MCF 10A (cell line): ENCODE results near the gene ATG14. TPM values are rescaled to one million over a fixed set of nuclear protein-coding genes. Genes with fewer than 3 reads are reported as not detected.

Experiments
- BruUV-seq: library from RNA; stranded (reverse); fragments of 400-500 nt; replicated peaks from 2 replicates; lab custom pipeline; 2021; lab: Mats Ljungman, UMichigan
- CTCF ChIA-PET: fragments of 300-600 bp; sonication (Branson Sonifier 250); formaldehyde crosslinking; extraction: SDS; loops from one replicate; lab custom pipeline; 2021; ENCODE audit warnings: antibody characterized with exemption, inconsistent platforms; lab: Yijun Ruan, JAX
- POLR2A ChIA-PET: fragments of 300-600, 350-650 bp; sonication (Branson Sonifier 250); formaldehyde crosslinking; extraction: SDS; loops from one replicate; lab custom pipeline; 2020; ENCODE audit warnings: antibody characterized with exemption, inconsistent platforms; lab: Yijun Ruan, JAX
- DNase-seq: peaks from one replicate; pipeline ENCODE4 v3.0.0-alpha.2; 2018; ENCODE audit not compliant: unreplicated experiment
- H3K27ac Mint-ChIP-seq: one replicate; pipeline ENCODE4 v1.8.0; 2022; ENCODE audit warnings: mild to moderate bottlenecking, low read depth, mixed read lengths; ENCODE audit not compliant: unreplicated experiment
- H3K27me3 Mint-ChIP-seq: one replicate; pipeline ENCODE4 v1.8.0; 2022; ENCODE audit warnings: mixed read lengths; ENCODE audit not compliant: insufficient read depth, unreplicated experiment
- H3K36me3 Mint-ChIP-seq: one replicate; pipeline ENCODE4 v1.8.0; 2022; ENCODE audit warnings: mild to moderate bottlenecking, moderate library complexity, mixed read lengths; ENCODE audit not compliant: insufficient read depth, unreplicated experiment
- H3K4me1 Mint-ChIP-seq: one replicate; pipeline ENCODE4 v1.8.0; 2022; ENCODE audit warnings: mixed read lengths; ENCODE audit not compliant: insufficient read depth, unreplicated experiment
- H3K4me3 Mint-ChIP-seq: one replicate; pipeline ENCODE4 v1.8.0; 2022; ENCODE audit warnings: mild to moderate bottlenecking, moderate library complexity, mixed read lengths; ENCODE audit not compliant: unreplicated experiment
- H3K9me3 Mint-ChIP-seq: one replicate; pipeline ENCODE4 v1.8.0; 2022; ENCODE audit warnings: mixed read lengths; ENCODE audit not compliant: unreplicated experiment
- intact Hi-C: fragments of 100-400 bp; cut with micrococcal nuclease; formaldehyde crosslinking; loops from 2 replicates; pipeline ENCODE4 v1.14.1; 2022
- total RNA-seq: library from RNA; stranded (reverse); gene quantifications from 2 replicates; pipeline ENCODE4 v1.2.3, GENCODE V29; 2022
- TF ChIP-seq, protein P1 (sequence below): fragments of 200-600 bp; IDR thresholded peaks from one replicate; pipeline ENCODE4 v1.8.0; 2022; ENCODE audit warnings: antibody characterized with exemption, mild to moderate bottlenecking; ENCODE audit not compliant: unreplicated experiment

Gene ATG14
- total RNA-seq, 1 experiment from 2014 or later: 6.6 TPM

DNA sequence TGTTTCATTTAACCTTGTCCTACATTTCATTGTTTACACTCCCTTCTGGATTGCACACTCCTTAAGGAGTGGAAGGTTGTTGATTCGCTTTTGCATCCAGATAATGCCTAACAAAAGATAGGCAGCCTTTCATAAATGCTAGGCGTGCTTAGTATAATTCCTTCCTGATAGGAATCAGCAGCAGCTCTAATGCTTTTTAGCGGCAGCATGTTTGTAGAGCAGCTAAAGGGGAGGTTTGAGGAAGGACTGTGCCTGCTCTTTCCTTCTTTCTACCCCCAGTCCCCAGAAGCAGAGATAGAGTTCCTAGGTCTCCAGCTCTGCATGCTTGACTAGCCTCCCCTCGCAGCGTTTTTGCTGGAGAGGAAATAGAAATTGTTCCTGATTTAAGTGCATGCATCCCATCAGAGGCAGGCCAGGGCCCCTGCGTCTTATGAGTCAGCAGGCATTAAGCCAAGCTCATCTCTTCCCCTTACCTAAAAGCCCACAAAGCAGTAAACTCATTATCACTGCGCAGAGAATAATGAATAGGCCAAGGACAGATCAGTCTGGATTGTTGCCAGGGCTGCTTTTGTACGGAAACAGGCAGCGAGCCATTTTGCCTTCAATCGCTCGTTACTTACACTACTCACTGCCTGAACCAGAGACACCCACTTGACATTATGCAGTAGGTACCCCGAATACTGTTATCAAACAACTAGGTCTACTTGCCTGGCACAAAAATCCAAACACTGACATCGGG is 42.8 kb upstream of the ATG14 start:
- CTCF ChIA-PET: interaction anchor here (1.1 to 2.0 kb wide), 4 partner anchors 8 to 1036 kb away, joined by 3 to 6 read pairs (median 4); no protein-coding TSS in a partner anchor

DNA sequence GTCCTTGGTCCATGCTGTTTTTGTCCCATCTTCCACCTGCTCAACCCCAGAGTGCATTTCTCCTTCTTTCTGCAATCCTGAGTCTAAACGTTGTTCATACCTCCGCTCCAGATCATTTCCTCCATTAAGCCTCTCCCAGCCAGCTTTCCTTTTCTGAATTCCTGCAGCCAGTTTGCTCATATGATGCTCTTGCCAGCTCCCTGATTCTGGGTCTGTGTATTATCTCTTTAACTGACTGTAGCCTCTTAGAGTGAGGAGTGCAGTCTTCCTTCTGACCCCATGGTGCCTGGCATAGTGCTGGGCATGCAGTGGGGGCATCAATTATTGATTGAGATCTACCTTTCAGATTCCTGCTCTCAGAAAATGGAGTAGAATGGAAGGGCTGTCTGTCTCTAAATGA is 40.3 kb upstream of the ATG14 start:
- ChIA-PET POLR2A (interaction anchor here (0.6 to 0.8 kb wide), 2 partner anchors 104 to 129 kb away, joined by 3 read pairs; no protein-coding TSS in a partner anchor), CTCF (interaction anchor here (0.6 to 0.7 kb wide), 2 partner anchors 104 to 106 kb away, joined by 3 to 4 read pairs; no protein-coding TSS in a partner anchor)
- Mint-ChIP-seq H3K27ac (no peak overlapping the region), H3K36me3 (peaks cover 17% of the 10 kb centered on the region), H3K4me3 (no peak overlapping the region), H3K9me3 (no peaks in the 10 kb centered on the region), H3K27me3 (no peaks in the 10 kb centered on the region), H3K4me1 (peaks cover 45% of the 10 kb centered on the region)
- DNase-seq: no peak
- TF ChIP-seq, protein P1, sequence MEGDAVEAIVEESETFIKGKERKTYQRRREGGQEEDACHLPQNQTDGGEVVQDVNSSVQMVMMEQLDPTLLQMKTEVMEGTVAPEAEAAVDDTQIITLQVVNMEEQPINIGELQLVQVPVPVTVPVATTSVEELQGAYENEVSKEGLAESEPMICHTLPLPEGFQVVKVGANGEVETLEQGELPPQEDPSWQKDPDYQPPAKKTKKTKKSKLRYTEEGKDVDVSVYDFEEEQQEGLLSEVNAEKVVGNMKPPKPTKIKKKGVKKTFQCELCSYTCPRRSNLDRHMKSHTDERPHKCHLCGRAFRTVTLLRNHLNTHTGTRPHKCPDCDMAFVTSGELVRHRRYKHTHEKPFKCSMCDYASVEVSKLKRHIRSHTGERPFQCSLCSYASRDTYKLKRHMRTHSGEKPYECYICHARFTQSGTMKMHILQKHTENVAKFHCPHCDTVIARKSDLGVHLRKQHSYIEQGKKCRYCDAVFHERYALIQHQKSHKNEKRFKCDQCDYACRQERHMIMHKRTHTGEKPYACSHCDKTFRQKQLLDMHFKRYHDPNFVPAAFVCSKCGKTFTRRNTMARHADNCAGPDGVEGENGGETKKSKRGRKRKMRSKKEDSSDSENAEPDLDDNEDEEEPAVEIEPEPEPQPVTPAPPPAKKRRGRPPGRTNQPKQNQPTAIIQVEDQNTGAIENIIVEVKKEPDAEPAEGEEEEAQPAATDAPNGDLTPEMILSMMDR: no peak
- intact Hi-C loops: no loop called here
- BruUV-seq: no TSS peak

More for the DNA sequence above, 42.8 kb upstream of the ATG14 start:
- Mint-ChIP-seq H3K9me3 (no peaks in the 10 kb centered on the region), H3K4me3 (peak overlapping the region; percentile 21), H3K27ac (no peak overlapping the region), H3K36me3 (peaks cover 17% of the 10 kb centered on the region), H3K27me3 (no peaks in the 10 kb centered on the region), H3K4me1 (peaks cover 42% of the 10 kb centered on the region)
- intact Hi-C loops: no loop called here
- POLR2A ChIA-PET: interaction anchor here (0.6 to 1.2 kb wide), 3 partner anchors 14 to 146 kb away, joined by 3 to 10 read pairs (median 5); no protein-coding TSS in a partner anchor
- no TSS peak for BruUV-seq
- DNase-seq: peak; percentile 89
- TF ChIP-seq, protein P1: no peak

DNA sequence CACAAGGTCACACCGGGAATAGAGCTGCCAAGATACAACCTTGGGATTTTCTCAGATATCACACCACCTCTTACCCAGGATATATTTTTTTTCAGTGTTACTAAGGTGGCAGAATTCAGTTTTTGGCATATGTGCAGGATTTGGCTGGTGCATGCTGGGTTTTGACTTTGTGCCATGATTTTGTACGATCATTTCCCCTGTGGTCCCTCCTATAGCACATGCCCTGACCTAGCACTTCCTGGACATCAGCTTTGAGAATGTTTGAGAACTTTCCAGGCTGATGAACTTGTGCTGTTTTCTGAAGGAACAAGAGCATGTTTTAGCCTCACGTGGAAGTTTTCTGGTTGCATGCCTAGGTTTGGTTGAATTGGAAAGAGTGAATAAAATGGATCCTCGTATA is 39.8 kb upstream of the ATG14 start:
- DNase-seq: peak; percentile 52
- TF ChIP-seq, protein P1: no peak
- ChIA-PET CTCF (interaction anchor here (0.5 to 1.4 kb wide), 4 partner anchors 147 to 255 kb away, joined by 3 to 5 read pairs (median 4); partner anchors contain the start of gene FBXO34), POLR2A (no interaction called here)
- Mint-ChIP-seq H3K36me3 (peaks cover 18% of the 10 kb centered on the region), H3K27ac (no peak overlapping the region), H3K27me3 (no peaks in the 10 kb centered on the region), H3K4me3 (no peak overlapping the region), H3K4me1 (peaks cover 50% of the 10 kb centered on the region), H3K9me3 (no peaks in the 10 kb centered on the region)
- BruUV-seq: no TSS peak
- intact Hi-C loops: no loop called here

DNA sequence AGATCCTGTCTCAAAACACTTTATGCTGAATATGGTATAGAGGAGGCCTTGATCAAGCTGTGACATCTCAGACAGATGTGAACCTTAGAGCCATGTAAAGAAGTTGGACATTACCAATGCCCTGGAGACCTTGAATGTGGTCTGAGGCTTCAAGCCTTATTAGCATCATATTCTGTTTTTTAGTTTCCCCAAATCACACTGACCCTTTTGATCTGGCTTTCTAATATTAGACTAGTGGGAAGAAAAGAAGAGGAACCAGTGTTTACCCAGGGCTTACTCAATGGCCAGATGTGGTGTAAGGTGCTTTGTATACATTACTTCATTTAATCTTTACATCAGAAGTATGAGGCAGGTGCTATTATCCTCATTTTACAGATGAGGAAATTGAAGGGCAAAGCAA is 39.4 kb upstream of the ATG14 start:
- Mint-ChIP-seq H3K4me1 (peaks cover 54% of the 10 kb centered on the region), H3K27ac (no peak overlapping the region), H3K27me3 (no peaks in the 10 kb centered on the region), H3K36me3 (peaks cover 21% of the 10 kb centered on the region), H3K9me3 (no peaks in the 10 kb centered on the region), H3K4me3 (no peak overlapping the region)
- ChIA-PET POLR2A (no interaction called here), CTCF (interaction anchor here (0.5 to 1.4 kb wide), 4 partner anchors 148 to 255 kb away, joined by 3 to 5 read pairs (median 4); partner anchors contain the start of gene FBXO34)
- DNase-seq: no peak
- intact Hi-C loops: no loop called here
- TF ChIP-seq, protein P1: no peak
- no TSS peak for BruUV-seq
